Subcutaneous abdominal adipose tissue (tissue), 5 donors: Measurements from ENCODE around the gene PDE6B.
A peak's percentile ranks its signal among the peaks of the same experiment; 100 is the strongest.

ENCODE experiments used
- H3K27ac ChIP-seq: one replicate; pipeline ENCODE4 v1.7.0; 2013; ENCODE audit warnings: low read depth, mild to moderate bottlenecking, inconsistent platforms, low read length, moderate library complexity
- H3K27me3 ChIP-seq, 5 donors: one replicate each; pipeline ENCODE4 v1.7.0; 2013; ENCODE audit warnings: low read length in 5 of 5, inconsistent platforms in 1 of 5; ENCODE audit not compliant: control insufficient read depth in 5 of 5, insufficient read depth in 4 of 5
- H3K36me3 ChIP-seq, 5 donors: one replicate each; pipeline ENCODE4 v1.7.0; 2013; ENCODE audit warnings: low read length in 5 of 5; ENCODE audit not compliant: control insufficient read depth in 5 of 5, insufficient read depth in 5 of 5
- H3K4me1 ChIP-seq, 5 donors: one replicate each; pipeline ENCODE4 v1.7.0; 2013; ENCODE audit warnings: low read length in 5 of 5, mild to moderate bottlenecking in 3 of 5, moderate library complexity in 1 of 5; ENCODE audit not compliant: control insufficient read depth in 5 of 5, insufficient read depth in 5 of 5
- H3K4me3 ChIP-seq, 5 donors: one replicate each; pipeline ENCODE4 v1.7.0; 2013; ENCODE audit warnings: low read length in 5 of 5, low read depth in 1 of 5
- H3K9ac ChIP-seq, 5 donors: one replicate each; pipeline ENCODE4 v1.7.0; 2013; ENCODE audit warnings: low read length in 5 of 5, mild to moderate bottlenecking in 4 of 5, moderate library complexity in 3 of 5
- H3K9me3 ChIP-seq, 5 donors: one replicate each; pipeline ENCODE4 v1.7.0; 2013; ENCODE audit warnings: low read length in 5 of 5; ENCODE audit not compliant: control insufficient read depth in 5 of 5
- donor health status: healthy.
- donor health status: healthy.
- donor health status: healthy.
- donor health status: healthy.
- donor health status: healthy.

PDE6B gene

DNA sequence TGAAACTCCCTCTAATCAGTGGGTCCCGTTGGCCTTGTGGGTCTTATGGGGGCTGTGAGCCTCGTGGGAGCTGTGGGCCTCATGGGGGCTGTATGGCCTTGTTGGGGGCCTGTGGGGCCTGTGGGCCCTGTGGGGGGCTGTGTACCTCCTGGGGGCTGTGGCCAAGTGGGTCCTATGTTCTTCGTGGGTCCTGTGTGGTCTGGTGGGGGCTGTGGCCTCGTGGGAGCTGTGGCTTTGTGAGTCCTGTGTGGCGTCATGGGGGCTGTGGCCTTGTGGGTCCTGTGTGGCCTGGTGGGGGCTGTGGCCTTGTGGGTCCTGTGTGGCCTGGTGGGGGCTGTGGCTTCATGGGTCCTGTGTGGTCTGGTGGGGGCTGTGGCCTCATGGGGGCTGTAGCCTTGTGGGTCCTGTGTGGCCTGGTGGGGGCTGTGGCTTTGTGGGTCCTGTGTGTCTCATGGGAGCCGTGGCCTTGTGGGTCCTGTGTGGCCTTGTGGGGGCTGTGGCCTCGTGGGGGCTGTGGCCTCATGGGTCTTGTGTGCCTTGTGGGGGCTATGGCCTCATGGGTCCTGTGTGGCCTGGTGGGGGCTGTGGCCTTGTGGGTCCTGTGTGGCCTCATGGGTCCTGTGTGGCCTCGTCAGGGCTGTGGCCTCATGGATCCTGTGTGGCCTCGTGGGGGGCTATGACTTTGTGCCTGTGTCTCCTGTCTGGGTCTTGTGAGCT is 87.7 kb downstream of the PDE6B start:
- Histone ChIP-seq H3K27me3 (no peaks in the 10 kb centered on the region), H3K4me1 (peaks cover 7 to 25% (median 16%) of the 10 kb centered on the region in 5 donors), H3K9me3 (no peaks in the 10 kb centered on the region), H3K9ac (no peak overlapping the region), H3K36me3 (peaks cover 0 to 16% (median 8%) of the 10 kb centered on the region in 5 donors), H3K4me3 (no peak overlapping the region), H3K27ac (no peak overlapping the region)

DNA sequence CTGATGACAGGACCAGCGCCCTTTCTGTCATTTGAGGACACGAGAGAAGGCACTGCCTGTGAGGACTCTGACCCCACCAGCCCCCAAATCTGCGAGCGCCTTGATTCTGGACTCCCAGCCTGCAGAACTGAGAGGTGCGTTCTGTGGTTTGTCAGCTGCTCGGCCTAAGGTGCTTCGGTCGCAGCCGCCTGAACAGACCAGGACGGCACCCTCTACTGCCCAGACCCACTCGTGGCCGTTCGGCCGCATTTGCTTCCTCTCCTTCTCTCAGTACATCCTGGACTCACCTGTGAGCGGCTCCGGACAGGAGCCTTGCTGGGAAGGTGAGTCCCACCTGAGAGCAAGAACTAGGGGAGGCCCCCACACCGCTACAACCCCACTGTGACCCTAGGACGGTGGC is 88.7 kb downstream of the PDE6B start:
- H3K4me3 ChIP-seq = no peak overlapping the region

DNA sequence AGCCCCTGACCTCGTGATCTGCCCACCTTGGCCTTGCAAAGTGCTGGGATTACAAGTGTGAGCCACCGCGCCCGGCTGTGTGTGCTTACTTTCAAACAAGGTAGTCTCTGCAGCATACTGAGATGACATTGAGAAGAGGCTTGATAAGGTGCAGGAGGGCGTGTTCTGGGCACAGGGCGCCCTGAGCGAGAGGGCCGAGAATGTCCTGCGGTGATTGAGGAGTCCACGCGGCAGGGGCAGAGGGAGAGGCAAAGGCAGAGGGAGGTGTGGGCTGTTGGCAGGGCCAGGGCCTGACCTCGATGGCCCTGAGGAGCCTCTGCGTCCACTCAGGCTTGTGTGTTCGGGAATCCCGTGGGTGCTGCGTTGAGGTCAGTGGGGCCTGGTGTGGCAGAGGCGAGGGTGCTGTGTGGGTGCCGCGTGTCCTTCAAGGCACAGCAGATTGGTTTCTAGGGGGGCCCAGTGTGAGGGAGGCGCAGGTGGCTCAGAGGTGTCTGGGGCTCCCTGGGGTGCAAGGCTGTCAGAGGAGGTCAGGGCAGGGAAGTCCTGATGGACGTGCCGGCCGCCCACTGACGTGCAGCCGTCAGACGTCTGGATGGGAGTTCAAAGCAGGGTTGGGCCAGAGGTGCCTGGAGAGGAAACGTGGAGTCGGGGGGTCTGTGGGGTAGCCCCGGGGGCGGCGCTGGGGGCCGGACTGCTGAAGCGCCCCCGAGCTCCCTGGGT is 92.4 kb downstream of the PDE6B start:
- no peak overlapping the region for H3K4me3 ChIP-seq
- H3K9me3 ChIP-seq = no peaks in the 10 kb centered on the region
- H3K9ac ChIP-seq = no peak overlapping the region
- peaks cover 5 to 25% (median 18%) of the 10 kb centered on the region in 5 donors for H3K4me1 ChIP-seq
- no peaks in the 10 kb centered on the region for H3K27me3 ChIP-seq
- no peak overlapping the region for H3K27ac ChIP-seq
- H3K36me3 ChIP-seq = peaks cover 0 to 20% (median 10%) of the 10 kb centered on the region in 5 donors

More for the DNA sequence above, 88.7 kb downstream of the PDE6B start:
- peaks cover 3 to 15% (median 7%) of the 10 kb centered on the region in 5 donors for H3K4me1 ChIP-seq
- peaks cover 0 to 16% (median 8%) of the 10 kb centered on the region in 5 donors for H3K36me3 ChIP-seq
- H3K27ac ChIP-seq = no peak overlapping the region
- no peaks in the 10 kb centered on the region for H3K27me3 ChIP-seq
- H3K9me3 ChIP-seq = no peaks in the 10 kb centered on the region
- H3K9ac ChIP-seq = peak overlapping the region in 1 of 5 donors; percentile 26

DNA sequence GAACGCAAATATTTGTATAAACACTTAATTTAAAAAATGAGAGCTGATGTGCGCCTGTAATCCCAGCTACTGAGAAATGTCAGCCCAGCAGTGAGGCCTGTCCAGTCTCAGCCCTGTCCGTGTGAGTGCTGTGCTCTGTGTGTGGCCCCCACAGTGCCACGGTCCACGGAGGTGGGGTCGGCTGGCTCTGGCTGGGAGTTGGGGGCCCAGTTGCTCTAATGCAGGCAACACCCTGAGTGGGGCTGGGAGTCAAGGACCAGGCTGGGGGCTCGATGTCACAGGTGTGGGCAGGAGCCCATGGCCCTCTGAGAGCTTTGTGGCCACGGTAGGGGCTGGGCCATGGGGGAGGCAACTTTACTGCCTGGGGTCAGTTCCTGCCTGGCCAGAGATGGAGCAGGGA is 93.1 kb downstream of the PDE6B start:
- Histone ChIP-seq H3K4me3 (no peak overlapping the region), H3K27ac (no peak overlapping the region), H3K9ac (no peak overlapping the region), H3K9me3 (no peaks in the 10 kb centered on the region), H3K27me3 (no peaks in the 10 kb centered on the region), H3K4me1 (peaks cover 5 to 25% (median 17%) of the 10 kb centered on the region in 5 donors), H3K36me3 (peaks cover 0 to 27% (median 15%) of the 10 kb centered on the region in 5 donors)
